SK-N-MC (cell line): ENCODE measurements around the gene BRIP1.

Experiments
- DNase-seq: peaks from one replicate; pipeline ENCODE4 v3.0.0-alpha.2; 2011; ENCODE audit warnings: low read depth, low spot score
- H3K27ac ChIP-seq: fragments of 200-600 bp; sonication (generic); 2 replicates; pipeline ENCODE4 v1.5.1; 2016; ENCODE audit warnings: mixed run types
- H3K36me3 ChIP-seq: fragments of 200-600 bp; sonication (generic); 2 replicates; pipeline ENCODE4 v1.6.1; 2017; ENCODE audit warnings: antibody characterized with exemption, low read length, mixed read lengths; ENCODE audit not compliant: insufficient read depth
- H3K4me3 ChIP-seq: fragments of 200-600 bp; sonication (generic); 2 replicates; pipeline ENCODE4 v1.5.1; 2016
- H3K9ac ChIP-seq: fragments of 200-600 bp; sonication (generic); 2 replicates; pipeline ENCODE4 v1.8.0; 2017; ENCODE audit warnings: mixed run types, mixed read lengths; ENCODE audit not compliant: insufficient read length
- H3K9me3 ChIP-seq: fragments of 200-600 bp; sonication (generic); 2 replicates; pipeline ENCODE4 v1.6.1; 2017; ENCODE audit warnings: low read depth, mild to moderate bottlenecking, antibody characterized with exemption, low read length, moderate library complexity, mixed read lengths
- EZH2 ChIP-seq: fragments of 200-600 bp; sonication (generic); IDR thresholded peaks from one replicate; pipeline ENCODE4 v1.6.1; 2017; ENCODE audit warnings: antibody characterized with exemption
- FOXP2 ChIP-seq: optimal IDR thresholded peaks from 2 replicates; pipeline ENCODE3; 2011; ENCODE audit warnings: mild to moderate bottlenecking, moderate library complexity; ENCODE audit not compliant: insufficient read depth; ENCODE audit errors: extremely low read length, control extremely low read depth
- POLR2AphosphoS5 ChIP-seq: IDR thresholded peaks from 2 replicates; pipeline ENCODE4 v1.6.1; 2012; ENCODE audit warnings: mild to moderate bottlenecking, low read depth, low read length, borderline replicate concordance

The BRIP1 gene

DNA sequence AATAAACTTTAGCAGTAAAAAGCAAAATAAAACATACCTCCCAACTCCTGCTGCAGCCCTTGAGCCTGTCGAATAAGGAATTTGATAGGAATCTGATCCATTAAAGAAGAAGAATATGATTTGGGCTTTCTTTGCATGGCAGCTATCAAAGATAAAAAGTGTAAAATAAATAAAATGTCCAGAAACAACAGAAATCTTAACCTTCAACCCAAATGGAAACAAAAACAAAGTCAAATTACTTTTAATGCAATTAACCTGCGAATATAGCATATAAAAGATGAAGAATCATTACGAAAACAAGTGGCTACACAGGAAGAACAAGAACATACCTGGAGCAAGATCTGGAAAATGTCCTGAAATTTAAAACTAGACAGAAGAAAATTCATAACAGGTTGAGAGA, 21.5 kb upstream of the BRIP1 start:
- no peaks in the 10 kb centered on the region for H3K9me3 ChIP-seq

DNA sequence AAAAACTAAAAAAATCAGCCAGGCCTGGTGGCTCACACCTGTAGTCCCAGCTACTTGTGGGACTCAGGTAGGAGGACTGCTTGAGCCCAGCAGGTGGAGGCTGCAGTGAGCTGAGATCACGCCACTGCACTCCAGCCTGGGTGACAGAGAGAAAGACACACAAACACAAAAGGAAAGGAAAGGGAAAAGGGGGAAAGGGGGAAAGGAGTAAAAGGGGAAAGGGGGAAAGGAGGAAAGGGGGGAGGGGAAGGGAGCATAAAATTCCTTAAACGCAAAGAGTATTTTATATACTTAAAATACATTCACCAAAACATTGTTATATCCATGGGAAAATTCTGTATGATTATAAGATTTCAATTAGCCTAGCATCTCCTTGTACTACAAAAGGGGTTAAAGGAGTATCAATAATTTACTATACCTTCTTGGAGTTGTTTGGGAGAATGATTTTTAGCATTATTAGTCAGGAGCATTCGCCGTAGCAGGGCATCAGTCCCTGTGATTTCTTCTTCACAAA, 17.3 kb upstream of the BRIP1 start:
- DNase-seq: no peak
- H3K4me3 ChIP-seq: no peak overlapping the region
- TF ChIP-seq FOXP2 (no peak), POLR2AphosphoS5 (no peak), EZH2 (no peak)
- no peak overlapping the region for H3K9ac ChIP-seq
- peaks cover 14% of the 10 kb centered on the region for H3K36me3 ChIP-seq
- H3K27ac ChIP-seq: no peak overlapping the region
- no peaks in the 10 kb centered on the region for H3K9me3 ChIP-seq

More for the DNA sequence above, 21.5 kb upstream of the BRIP1 start:
- Histone ChIP-seq H3K27ac (no peak overlapping the region), H3K4me3 (no peak overlapping the region), H3K9ac (no peak overlapping the region), H3K36me3 (peaks cover 21% of the 10 kb centered on the region)
- no peak for DNase-seq
- TF ChIP-seq EZH2 (no peak), FOXP2 (no peak), POLR2AphosphoS5 (no peak)

DNA sequence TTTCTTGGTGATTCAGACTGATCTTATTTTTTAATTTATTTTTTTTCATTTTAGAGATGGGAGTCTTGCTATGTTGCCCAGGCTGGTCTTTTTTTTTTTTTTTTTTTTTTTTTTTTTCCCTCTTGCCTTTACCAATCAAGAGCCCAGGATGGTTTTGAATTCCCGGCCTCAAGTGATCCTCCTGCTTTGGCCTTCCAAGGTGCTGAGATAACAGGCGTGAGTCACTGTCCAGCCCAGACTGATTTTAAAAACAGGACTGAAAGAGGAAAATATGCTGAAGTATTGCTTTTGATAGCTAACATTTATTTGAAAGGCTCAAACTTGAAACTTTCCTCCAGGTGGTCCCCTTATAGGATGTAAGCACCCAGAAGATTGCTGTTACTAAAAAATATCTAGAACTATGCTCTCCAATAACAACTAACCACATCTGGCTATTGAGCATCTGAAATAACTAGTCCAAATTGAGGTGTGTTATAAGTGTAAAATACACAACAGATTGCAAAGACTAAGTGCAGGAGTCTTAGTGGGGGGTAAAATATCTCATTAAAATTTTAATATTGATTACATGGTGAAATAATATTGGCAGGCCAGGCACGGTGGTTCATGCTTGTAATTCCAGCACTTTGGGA, 15.8 kb upstream of the BRIP1 start:
- peaks cover 14% of the 10 kb centered on the region for H3K36me3 ChIP-seq
- no peak for DNase-seq
- H3K9ac ChIP-seq: no peak overlapping the region
- no peak overlapping the region for H3K27ac ChIP-seq
- TF ChIP-seq FOXP2: no peak
- no peak for TF ChIP-seq POLR2AphosphoS5
- no peak for TF ChIP-seq EZH2
- H3K9me3 ChIP-seq: no peaks in the 10 kb centered on the region
- H3K4me3 ChIP-seq: no peak overlapping the region

DNA sequence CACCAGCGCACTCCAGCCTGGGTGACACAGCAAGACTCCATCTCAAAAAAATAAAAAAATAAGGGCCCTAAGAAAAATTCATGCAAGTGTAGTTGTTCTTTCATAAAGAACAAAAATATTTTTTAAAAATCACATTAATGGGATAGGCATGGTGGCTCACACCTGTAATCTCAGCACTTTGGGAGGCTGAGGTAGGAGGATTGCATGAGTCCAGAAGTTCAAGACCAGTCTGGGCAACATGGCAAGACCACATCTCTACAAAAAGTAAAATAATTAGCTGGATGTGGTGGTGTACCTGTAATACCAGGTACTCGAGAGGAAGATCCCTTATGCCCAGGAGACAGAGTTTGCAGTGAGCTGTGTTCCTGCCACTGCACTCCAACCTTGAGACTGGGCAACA, 15.2 kb upstream of the BRIP1 start:
- Histone ChIP-seq H3K9ac (no peak overlapping the region), H3K36me3 (peaks cover 17% of the 10 kb centered on the region), H3K9me3 (no peaks in the 10 kb centered on the region), H3K27ac (no peak overlapping the region), H3K4me3 (no peak overlapping the region)
- no peak for TF ChIP-seq POLR2AphosphoS5
- TF ChIP-seq FOXP2: no peak
- no peak for TF ChIP-seq EZH2
- no peak for DNase-seq

DNA sequence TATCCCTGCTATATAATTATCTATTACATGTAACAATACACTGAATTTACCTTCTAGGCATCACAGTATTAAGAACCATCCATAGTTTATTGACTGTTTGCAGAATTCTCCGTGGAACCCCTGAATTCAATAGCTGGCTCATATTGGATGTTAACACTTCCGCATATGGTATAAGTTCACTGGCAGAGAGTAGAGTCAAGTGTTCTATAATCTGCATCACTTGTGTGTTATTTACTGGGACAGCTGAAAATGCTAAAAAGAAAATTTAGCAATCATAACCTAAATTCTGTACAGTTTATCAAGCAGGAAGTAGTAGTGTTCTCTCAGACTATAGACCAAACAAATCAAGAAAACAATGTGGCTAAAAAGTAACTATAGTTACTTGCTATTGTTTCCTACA, 14.5 kb upstream of the BRIP1 start:
- no peak for DNase-seq
- no peak overlapping the region for H3K27ac ChIP-seq
- peaks cover 15% of the 10 kb centered on the region for H3K36me3 ChIP-seq
- no peaks in the 10 kb centered on the region for H3K9me3 ChIP-seq
- H3K4me3 ChIP-seq: no peak overlapping the region
- TF ChIP-seq POLR2AphosphoS5 (no peak), FOXP2 (no peak), EZH2 (no peak)
- no peak overlapping the region for H3K9ac ChIP-seq

DNA sequence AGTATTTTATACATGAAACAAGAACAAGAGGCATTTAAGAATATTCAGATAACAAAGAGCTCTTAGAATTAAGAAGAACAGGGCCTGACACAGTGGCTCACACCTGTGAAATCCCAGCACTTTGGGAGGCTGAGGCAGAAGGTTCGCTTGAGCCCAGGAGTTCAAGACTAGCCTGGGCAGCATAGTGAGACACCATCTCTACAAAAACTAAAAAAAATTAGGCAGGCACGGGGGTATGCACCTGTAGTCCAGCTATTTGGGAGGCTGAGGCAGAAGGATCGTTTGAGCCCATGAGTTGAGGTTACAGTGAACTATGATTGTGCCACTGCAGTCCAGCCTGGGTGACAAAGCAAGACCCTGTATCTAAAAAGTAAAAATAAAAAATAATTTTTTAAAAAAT, 12.5 kb upstream of the BRIP1 start:
- Histone ChIP-seq H3K36me3 (peaks cover 22% of the 10 kb centered on the region), H3K27ac (no peak overlapping the region), H3K4me3 (no peak overlapping the region), H3K9ac (no peak overlapping the region), H3K9me3 (no peaks in the 10 kb centered on the region)
- no peak for DNase-seq
- TF ChIP-seq FOXP2 (no peak), EZH2 (no peak), POLR2AphosphoS5 (no peak)

DNA sequence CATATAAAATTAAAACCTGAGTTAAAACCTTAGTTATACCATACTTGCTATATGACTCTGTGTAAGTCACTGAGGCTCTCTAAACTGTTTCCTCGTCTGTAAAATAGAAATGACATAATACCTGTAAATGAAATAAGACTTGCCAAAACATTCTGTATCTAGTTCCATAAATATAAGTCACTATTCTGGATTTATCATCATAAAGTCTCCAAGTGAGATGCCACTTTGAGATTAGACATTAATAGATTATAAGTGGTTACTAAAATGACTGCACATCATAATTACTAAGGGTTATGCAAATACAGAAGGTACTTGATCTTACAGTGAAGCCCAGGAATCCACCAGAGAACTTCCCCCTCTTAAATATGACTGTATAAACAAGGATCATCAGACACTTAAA, 12.0 kb upstream of the BRIP1 start:
- Histone ChIP-seq H3K9me3 (no peaks in the 10 kb centered on the region), H3K36me3 (peaks cover 22% of the 10 kb centered on the region), H3K4me3 (no peak overlapping the region), H3K9ac (no peak overlapping the region), H3K27ac (no peak overlapping the region)
- no peak for DNase-seq
- TF ChIP-seq EZH2: no peak
- TF ChIP-seq FOXP2: no peak
- TF ChIP-seq POLR2AphosphoS5: no peak

DNA sequence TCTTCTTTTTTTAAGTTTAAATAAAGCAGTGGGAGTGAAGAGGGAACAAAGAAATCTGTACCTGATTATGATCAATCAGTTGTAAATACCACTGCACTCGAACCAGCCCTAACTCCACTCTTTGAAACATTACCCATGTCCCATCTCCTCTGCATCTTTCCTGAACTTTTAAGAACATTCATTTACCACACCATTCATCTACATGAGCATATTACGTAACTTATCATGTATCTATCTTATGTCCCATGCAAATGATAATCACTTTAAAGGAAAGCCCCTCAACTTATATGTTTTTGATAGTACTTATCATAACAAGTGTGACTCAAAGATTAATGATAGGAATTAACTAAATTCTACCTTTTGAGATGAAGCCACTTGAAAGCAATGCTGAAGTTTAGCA, 10.7 kb upstream of the BRIP1 start:
- no peak for TF ChIP-seq FOXP2

DNA sequence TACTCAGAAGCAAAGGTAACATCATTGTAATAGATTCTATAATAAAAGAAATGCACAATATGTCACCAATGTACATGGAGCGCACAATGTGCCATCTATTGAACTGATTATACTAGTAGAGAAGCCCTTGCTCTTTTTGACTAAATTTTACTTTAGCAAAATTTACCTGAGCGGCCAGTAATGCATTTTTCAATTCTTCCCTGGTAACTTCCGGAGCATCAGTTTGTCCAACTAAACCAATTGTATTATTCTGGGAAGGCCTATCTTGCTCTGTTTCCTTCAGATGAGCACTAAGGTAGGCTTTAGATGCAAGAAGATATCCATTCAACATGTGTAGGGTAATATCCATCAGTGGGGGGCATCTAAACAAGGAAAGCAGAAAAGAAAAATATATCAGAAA, 8.8 kb upstream of the BRIP1 start:
- Histone ChIP-seq H3K9me3 (no peaks in the 10 kb centered on the region), H3K36me3 (peaks cover 31% of the 10 kb centered on the region), H3K27ac (no peak overlapping the region), H3K4me3 (no peak overlapping the region), H3K9ac (no peak overlapping the region)
- no peak for DNase-seq
- TF ChIP-seq EZH2 (no peak), POLR2AphosphoS5 (no peak), FOXP2 (no peak)

More for the DNA sequence above, 10.7 kb upstream of the BRIP1 start:
- Histone ChIP-seq H3K36me3 (peaks cover 27% of the 10 kb centered on the region), H3K9ac (no peak overlapping the region), H3K9me3 (no peaks in the 10 kb centered on the region), H3K27ac (no peak overlapping the region), H3K4me3 (no peak overlapping the region)
- no peak for DNase-seq
